HG03280 (cell line): ENCODE data around the gene LASP1.

Experiments
- ATAC-seq: cut with Tn5 transposase; IDR thresholded peaks from one replicate; pipeline ENCODE4 v1.9.1; 2021; ENCODE audit warnings: mild to moderate bottlenecking, moderate library complexity; ENCODE audit not compliant: unreplicated experiment

The LASP1 gene

DNA sequence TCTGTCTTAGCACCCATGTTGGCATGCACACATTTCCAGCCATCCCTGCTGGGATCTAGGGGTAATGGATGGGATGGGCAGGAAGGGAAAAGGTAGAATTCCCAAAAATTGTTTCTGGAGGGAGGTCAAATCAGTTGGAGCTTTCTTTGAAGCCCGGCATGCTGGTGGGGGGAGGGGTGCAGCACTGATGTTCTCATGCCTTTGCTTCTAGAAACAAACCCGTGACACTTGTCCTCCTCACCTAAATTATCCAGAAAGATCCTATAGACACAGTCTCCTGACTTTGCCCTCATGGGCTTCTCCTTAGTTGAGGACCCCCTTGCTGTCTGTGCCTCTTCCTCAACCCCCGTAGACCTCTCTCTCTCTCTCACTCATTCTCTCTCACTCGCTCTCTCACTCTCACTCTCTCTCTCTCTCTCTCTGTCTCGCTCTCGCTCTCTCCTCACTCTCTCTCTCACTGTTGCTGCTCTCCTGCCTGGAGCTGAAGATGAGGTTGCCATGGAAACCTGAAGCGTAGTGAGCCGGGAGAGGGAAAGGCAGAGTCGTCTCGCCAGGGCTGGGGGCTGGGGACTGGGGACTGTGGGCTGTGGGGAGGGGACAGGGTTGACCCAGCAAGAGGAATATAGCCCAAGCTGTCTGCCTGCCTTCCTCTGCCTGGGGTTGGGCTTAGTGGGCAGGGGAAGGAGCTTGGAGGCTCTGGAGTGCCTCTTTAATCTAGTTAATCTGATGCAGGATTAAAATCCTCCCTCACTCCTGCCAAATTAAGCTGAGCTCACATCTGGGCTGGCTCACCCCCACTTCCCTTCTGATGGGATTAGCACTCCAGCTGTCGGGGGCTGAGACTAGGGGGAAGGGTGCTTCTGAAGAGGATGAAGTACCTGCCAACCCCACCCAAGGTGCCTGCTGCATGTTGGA lies 16.1 kb downstream of the LASP1 start:
- ATAC-seq, result no peak

DNA sequence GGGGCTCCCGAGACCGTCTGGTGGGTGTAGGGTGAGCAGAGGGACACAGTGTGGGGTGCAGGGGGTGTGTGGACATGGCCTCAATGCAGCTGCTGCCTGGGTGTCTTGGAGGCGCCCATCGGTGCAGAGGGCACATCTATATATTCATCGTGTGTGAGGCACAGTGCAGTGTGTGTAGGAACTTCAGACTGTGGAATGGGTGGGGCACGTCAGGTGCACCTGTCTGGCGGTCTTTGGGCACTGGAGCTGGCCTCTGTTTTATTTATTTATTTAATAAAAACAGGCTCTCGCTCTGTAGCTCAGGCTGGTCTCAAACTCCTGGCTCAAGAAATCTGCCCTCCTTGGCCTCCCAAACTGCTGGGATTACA lies 16.8 kb downstream of the LASP1 start:
- no peak for ATAC-seq

GRCh38 chr17:38888842-38889241 lies 19.0 kb downstream of the LASP1 start:
- ATAC-seq, result no peak

DNA sequence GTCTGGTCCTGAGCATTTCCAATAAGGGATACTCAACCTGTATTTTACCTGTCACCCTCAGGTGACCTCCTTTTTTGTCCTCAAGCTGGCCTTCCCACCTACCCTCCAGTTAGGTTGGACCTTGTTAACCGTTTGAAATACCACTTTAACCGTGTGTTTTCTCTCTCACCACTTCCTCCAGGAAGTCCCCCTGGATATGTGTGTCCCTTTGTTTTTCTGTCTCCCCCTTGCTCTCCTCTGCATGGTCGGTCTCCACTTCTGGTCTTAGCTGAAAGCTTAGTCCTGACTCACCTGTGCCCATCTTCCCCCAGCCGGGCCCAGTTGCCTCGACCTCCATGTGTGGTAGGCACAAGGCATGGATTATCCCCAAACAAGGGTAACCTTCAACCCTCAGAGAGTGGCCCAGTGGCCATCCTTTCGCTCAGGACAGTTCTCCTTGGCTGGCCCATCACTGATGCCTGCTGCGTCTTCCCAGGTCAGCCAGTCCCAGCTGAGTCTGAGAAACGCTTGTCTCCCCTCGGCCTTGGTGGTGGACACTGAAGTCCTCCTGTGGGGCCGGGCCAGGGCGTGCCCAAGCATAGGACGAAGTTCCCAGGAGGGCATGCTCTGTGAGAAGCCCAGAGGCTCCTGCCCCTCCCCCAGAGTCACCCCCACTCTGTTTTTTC lies 20.0 kb downstream of the LASP1 start:
- no peak for ATAC-seq

DNA sequence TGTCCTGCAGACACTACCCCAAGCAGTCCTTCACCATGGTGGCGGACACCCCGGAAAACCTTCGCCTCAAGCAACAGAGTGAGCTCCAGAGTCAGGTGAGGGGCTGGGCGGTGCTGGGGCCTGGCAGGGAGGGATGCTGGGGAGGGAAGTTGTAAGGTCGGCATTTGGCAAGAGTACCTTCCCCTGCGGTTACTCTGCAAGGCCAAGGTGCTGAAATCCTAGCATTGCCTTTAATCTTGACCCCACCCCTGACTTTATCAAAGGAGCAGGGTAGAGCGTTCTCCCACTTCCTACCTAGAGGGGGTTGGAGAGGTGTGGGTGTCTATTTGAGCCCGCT lies 20.5 kb downstream of the LASP1 start:
- ATAC-seq, result no peak

DNA sequence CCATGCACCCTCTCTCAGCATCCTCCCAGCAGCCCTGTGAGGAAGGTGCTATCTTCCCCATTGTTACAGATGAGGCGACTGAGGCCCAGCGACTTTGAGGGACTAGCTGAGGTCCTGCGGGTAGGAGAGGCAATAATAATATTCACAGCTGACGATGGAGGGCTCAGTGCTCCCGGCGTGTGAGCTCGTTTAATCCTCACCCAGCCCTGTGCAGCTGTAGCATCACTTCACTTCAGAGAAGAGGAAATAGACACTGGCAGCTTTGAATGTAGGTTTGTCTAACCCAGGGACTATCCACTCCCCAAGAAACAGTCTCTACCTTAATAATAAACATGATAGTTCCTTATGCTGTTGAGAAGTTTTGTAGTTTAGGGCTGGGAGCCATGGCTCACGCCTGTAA lies 21.6 kb downstream of the LASP1 start:
- ATAC-seq, result no peak

- ATAC-seq, result no peak
These were observed 22.2 kb downstream of the LASP1 start for GRCh38 chr17:38892083-38892482.

DNA sequence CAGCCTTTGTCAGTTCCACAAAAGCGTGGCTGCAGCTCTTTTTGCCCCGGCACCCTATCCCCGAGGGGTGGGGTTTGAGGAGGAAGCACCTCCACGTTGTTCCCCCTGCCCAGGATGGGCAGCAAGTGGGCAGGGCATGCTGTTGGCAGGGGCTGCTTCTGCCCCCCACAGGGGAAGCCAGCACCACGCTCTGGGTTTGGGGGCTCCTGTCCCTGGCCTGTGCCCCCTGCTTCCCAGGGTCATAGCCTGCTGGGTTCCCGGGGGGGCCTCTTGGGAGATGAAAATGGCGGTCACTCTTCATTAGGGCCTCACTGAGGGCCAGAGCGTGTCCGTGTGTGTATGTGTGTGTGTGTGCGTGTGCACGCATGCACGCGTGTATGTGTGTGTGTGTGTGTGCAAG lies 22.8 kb downstream of the LASP1 start:
- no peak for ATAC-seq

DNA sequence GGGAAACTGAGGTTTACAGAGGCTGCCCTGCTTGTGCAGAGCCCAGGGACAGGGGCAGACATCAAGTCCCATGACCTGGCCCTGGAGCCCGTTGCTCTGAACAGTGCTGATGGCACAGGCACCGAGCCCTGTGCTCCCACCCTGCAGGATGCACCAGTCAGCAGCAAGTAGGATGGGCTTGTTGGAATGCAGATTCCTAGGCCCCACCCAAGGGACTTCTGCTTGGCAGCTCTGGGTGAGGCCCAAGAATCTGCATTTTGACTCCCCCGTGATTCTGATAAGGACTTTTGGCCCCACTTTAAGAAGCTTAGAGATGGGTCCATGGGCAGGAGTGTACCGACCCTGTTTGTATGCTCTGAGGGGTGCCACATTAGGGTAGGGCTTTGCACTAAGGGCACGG lies 23.3 kb downstream of the LASP1 start:
- no peak for ATAC-seq

DNA sequence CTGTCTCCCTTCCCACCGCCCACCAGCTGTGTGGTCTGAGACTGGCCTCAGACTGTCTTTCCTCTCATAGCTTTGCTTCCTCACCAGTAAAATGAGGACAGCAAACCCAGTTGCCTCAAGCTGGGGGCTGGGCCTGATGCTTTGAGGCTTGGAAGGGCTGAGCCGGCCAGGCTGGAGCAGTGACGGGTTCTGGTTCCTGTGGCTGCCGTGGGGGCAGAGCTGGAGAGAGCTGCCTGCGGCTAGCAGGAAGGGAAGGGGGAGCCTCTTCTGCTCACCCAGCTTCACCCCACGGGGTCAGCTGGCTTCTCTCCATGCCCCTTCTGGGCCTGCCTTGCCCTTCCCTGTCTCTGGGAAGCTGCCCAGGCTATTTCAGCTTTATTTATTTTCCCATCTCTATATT lies 23.7 kb downstream of the LASP1 start:
- ATAC-seq, result no peak

DNA sequence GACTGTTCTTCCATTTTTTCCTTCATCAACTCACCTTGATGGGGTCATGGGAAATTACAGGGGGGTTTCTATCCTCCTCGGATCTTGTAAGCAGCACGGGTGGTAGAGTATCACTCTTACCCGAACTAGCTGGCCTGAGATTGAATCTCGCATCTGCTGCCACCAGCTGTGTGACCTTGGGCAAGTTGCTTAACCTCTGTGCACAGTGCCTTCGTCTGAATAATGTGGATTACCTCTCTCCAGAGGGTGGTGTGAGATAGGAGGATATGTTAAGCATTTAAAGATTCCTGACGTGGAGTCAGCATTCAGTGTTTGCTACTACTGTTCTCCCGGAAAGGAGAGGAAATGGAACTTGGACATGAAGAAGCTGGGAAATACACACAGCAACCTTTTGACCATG lies 24.4 kb downstream of the LASP1 start:
- no peak for ATAC-seq

DNA sequence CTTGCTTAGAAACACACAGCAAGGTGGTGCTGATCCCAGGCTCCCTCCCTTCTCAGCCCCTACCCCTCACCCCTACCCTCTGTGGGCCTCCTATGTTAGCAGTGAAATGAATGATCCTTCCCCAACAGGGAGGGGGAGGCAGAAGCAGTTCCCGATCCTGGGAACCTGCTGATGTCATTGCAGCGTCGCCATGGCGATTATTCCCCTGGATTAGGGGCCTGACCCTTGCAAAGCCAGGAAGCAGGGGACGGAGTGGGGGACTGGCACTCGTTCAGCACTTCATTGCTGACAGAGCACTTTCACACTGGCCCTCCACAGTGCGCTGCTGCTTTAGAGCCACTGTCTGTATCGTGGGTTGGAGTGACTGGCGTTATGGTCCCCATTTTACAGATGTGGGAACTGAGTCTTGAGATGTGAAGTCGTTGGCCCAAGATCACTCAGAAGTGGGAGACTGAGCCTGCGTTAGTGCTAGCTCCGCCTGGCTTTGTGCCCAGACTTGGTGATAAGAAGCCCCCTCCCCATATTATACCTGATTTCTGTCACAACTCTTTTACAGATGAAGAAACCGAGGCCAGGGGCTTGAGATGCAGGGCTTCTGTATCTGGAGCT lies 26.6 kb downstream of the LASP1 start:
- no peak for ATAC-seq

DNA sequence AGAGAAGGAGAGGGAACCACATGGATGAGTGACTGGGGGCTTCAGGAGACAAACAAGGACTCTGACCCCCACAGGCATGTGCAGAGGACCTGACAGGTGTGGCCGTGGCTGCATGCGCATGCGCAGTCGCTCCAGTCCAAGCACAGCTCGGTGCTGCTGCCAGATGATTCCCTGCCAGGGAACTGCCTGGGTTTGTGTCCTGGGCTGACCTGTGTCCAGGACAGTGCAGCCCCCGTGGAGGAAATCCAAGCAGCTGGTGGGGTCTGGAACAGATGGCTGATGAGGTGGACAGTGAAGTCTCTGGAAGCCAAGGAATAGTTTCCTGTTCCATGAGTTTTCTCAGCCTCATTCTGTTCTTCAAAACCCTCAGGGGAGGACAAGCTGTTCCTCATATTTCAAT lies 27.3 kb downstream of the LASP1 start:
- ATAC-seq, result no peak

GRCh38 chr17:38897671-38898290 lies 27.9 kb downstream of the LASP1 start:
- no peak for ATAC-seq

- peak; percentile 26 for ATAC-seq
These were observed 28.4 kb downstream of the LASP1 start for GRCh38 chr17:38898291-38898679.

- peak; percentile 82 for ATAC-seq
These were observed 29.0 kb downstream of the LASP1 start for GRCh38 chr17:38898812-38899348.

DNA sequence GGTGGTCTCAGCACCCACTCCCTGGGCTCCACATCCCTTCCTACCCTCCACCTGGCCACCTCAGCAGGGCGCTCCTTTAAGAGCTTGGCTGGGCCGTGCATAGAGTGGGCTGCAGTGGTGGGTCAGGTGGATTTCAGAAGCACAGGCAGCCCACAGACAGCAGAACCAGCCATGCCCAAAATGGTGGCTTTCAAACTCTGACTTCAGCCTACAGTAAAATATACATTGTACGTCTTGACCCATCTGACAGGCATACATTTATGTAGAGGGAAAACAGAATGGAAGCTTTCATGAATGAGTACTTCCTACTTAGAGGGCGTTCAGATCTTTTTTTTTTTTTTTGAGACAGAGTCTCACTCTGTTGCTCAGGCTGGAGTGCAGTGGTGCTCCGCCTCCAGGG lies 29.6 kb downstream of the LASP1 start:
- ATAC-seq, result no peak

DNA sequence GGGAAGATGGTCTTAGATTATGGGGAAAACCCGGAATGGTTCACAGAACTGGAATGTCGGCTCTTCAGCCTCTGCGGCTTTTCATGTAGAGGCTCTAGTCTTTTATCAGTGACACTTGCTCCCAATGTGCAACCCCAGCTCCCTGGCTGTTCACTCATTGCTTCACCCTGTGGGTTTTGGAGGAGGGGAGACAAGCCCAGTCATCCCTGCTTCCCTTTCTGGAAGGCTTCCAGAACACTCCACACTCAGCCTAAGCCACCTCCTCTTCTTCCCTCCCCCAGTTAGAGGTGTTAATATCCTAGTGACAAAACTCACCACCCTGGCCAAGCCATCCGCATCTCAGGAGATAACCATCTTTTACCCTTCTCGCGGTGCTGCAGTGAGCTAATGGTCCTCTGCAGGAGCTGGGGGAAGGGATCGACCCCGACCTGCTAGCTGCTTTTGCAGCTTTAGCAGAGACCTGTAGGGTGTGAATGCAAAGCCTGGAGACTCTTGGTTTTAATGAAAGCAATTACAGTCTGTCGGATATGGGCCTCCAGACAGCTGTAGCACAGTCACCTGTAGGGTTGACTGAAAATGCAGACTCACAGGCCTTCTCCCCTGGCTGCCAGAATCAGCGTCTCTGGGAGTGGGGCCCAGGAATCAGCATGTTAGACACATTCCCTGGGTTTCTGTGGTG lies 31.3 kb downstream of the LASP1 start:
- ATAC-seq, result no peak

DNA sequence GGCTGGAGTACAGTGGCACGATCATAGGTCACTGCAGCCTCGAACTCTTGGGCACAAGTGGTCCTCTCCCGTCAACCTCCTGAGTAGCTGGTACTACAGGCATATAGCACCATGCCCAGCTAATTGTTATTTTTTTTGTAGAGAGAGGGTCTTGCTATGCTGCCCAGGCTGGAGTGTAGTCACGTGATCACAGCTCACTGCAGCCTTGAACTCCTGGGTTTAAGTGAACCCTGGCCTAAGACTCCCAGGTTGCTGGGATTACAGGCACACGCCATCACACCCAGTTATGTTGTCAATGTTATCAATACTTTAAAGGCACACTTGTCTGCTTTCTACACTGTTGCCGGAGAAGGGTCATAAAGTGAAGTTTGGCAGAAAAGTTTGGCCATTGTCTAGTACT lies 33.5 kb downstream of the LASP1 start:
- no peak for ATAC-seq

DNA sequence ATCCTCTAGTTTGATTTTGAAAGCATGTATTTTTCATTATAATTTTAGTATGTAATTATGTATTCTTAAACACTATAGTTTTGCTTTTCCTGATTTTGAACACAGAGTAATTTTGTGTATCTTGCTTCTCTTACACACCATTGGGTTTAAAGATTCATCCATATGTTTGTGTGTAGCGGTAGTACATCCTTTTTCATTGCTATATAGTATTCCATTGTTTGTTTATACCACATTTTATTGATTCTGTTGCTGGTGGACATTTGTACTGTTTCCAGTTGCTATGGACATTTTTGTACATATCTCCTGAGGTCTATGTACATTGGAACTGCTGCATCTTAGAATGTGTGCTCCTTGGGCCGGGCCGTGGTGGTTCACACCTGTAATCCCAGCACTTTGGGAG lies 35.0 kb downstream of the LASP1 start:
- no peak for ATAC-seq

- ATAC-seq, result no peak
These were observed 35.5 kb downstream of the LASP1 start for GRCh38 chr17:38905375-38905774.
